ENCODE data around the gene CCDC77. TPM values are rescaled to one million over a fixed set of nuclear protein-coding genes. Genes with fewer than 3 reads are reported as not detected.

CCDC77 gene
- total and polyA plus RNA-seq, 10 of the 15 experiments (the other 5 are each of a cell fraction or from before 2014, with no cell fraction given): 8.8 to 22.5 (median 15.8) TPM

GRCh38 chr12:400828-401227, 616 bp upstream of the CCDC77 start:
- no peak for FAIRE-seq
- no peaks in the 10 kb centered on the region for H4K20me1 ChIP-seq (ENCODE audit: control insufficient read depth, insufficient read depth)
- in situ Hi-C loops (cut with MboI): no loop called here
- H3K4me2 ChIP-seq (ENCODE audit: control insufficient read depth, insufficient read depth): peak overlapping the region; percentile 19
- peak overlapping the region; percentile 52 for H3K4me3 ChIP-seq
- H3K27ac ChIP-seq (ENCODE audit: control insufficient read depth, insufficient read depth): no peak overlapping the region
- no peak for DNase-seq (ENCODE audit: low read depth, low spot score)
- H3K27me3 ChIP-seq (replicated peaks in 1 of 2; ENCODE audit: control insufficient read depth in 2 of 2, insufficient read depth in 2 of 2, low read length in 1 of 2): no peaks in the 10 kb centered on the region
- TSS peak; percentile 79 for BruUV-seq (replicated peaks)
- ChIA-PET CTCF (interaction anchor here (0.9 to 1.9 kb wide), 7 partner anchors 10 to 175 kb away, joined by 3 to 7 read pairs (median 5); no protein-coding TSS in a partner anchor), RAD21 (ENCODE audit: unreplicated experiment) (interaction anchor here (1.0 to 2.0 kb wide), 5 partner anchors 10 to 350 kb away, joined by 3 to 7 read pairs (median 5); partner anchors contain the start of gene KDM5A), POLR2A (interaction anchor here (1.2 to 4.0 kb wide), 3 partner anchors 12 to 15 kb away, joined by 3 to 23 read pairs (median 8); partner anchors contain the start of gene KDM5A), SMC1A (ENCODE audit: uncharacterized antibody, unreplicated experiment) (interaction anchor here (1.5 to 3.4 kb wide), 3 partner anchors 8 to 11 kb away, joined by 4 to 23 read pairs (median 7); partner anchors contain the start of gene KDM5A)
- WGBS (ENCODE audit: insufficient coverage, insufficient replicate concordance, low lambda C conversion rate, missing lambda C conversion rate): 61% methylated on average over 8 of the region's 8 CpGs
- intact Hi-C loops (cut with micrococcal nuclease; ENCODE audit: unreplicated experiment): loop anchor here (1.0 kb wide), 1 partner anchor 12 kb away; the partner anchor contains the start of gene KDM5A
- peaks cover 18% of the 10 kb centered on the region for H3K79me2 ChIP-seq (ENCODE audit: control insufficient read depth, insufficient read depth, low read length)
- no peaks in the 10 kb centered on the region for H3K36me3 ChIP-seq (ENCODE audit: control insufficient read depth in 2 of 2, insufficient read depth in 2 of 2, low read length in 1 of 2)
- H3K9me3 ChIP-seq (replicated peaks; ENCODE audit: control insufficient read depth, insufficient read depth, low read length): no peaks in the 10 kb centered on the region
- H3K4me1 ChIP-seq (ENCODE audit: control insufficient read depth, insufficient read depth, low read length): no peaks in the 10 kb centered on the region; the same call in 1 of the 2 replicates
- peak overlapping the region; percentile 52 for H2AFZ ChIP-seq (ENCODE audit: control insufficient read depth, low read depth, low read length)
- no peak; the same call in 1 of the 3 replicates for ATAC-seq
- H3K9ac ChIP-seq (ENCODE audit: control insufficient read depth, insufficient read depth, low read length): no peak overlapping the region
- TF ChIP-seq MXI1 (IDR thresholded peaks at IDR 0.05; ENCODE audit: low read depth, low read length): no peak
- no peak for TF ChIP-seq PAX5 (IDR thresholded peaks at IDR 0.05; ENCODE audit: borderline replicate concordance, low read depth, low read length)
- no peak for TF ChIP-seq MYC (IDR thresholded peaks at IDR 0.05; ENCODE audit: insufficient read depth, insufficient read length, insufficient replicate concordance, low read length, severe bottlenecking)
- no peak for TF ChIP-seq CUX1 (IDR thresholded peaks at IDR 0.05; ENCODE audit: insufficient replicate concordance, low read depth, low read length)
- no peak for TF ChIP-seq ZNF622 (IDR thresholded peaks at IDR 0.05)
- TF ChIP-seq SUPT20H (IDR thresholded peaks at IDR 0.05; ENCODE audit: borderline replicate concordance, control insufficient read depth, low read depth, low read length): no peak
- TF ChIP-seq NR2C2 (IDR thresholded peaks at IDR 0.05; ENCODE audit: borderline replicate concordance, control insufficient read depth, insufficient read length, low read depth): no peak
- no peak for TF ChIP-seq TBL1XR1 (IDR thresholded peaks at IDR 0.05; ENCODE audit: low read depth, low read length)
- no peak for TF ChIP-seq E4F1 (IDR thresholded peaks at IDR 0.05; ENCODE audit: borderline replicate concordance, partially characterized antibody)
- TF ChIP-seq BHLHE40 (IDR thresholded peaks at IDR 0.05; ENCODE audit: borderline replicate concordance in 1 of 2, low read depth in 2 of 2, low read length in 1 of 2): no peak
- TF ChIP-seq HDGF (IDR thresholded peaks at IDR 0.05): no peak
- no peak for TF ChIP-seq PKNOX1 (IDR thresholded peaks at IDR 0.05)
- TF ChIP-seq USF2 (IDR thresholded peaks at IDR 0.05; ENCODE audit: borderline replicate concordance, low read depth, low read length): no peak

Measured in GM12878 (cell line).